CD8-positive, alpha-beta memory T cell (primary cell): ENCODE data around the gene CYSRT1. TPM values are rescaled to one million over a fixed set of nuclear protein-coding genes. Genes with fewer than 3 reads are reported as not detected.

Experiments used
- CTCF ChIA-PET: fragments of 350-600 bp; sonication (Branson Sonifier 250); formaldehyde crosslinking; loops from one replicate; lab custom pipeline; 2021; ENCODE audit warnings: antibody characterized with exemption; lab: Charles Lee
- POLR2A ChIA-PET: fragments of 350-600 bp; sonication (Branson Sonifier 250); formaldehyde crosslinking; loops from one replicate; lab custom pipeline; 2021; ENCODE audit warnings: antibody characterized with exemption; lab: Charles Lee
- DNase-seq, 5 donors: peaks; one replicate each; pipeline versions ENCODE4 v3.0.0 to v3.0.0-alpha.2; 2020 to 2022; ENCODE audit warnings: mixed read lengths in 1 of 5
- H3K27ac ChIP-seq: one replicate; pipeline ENCODE4 v1.7.0; 2013; ENCODE audit warnings: low read depth, mild to moderate bottlenecking, low read length, moderate library complexity
- H3K27me3 ChIP-seq: 2 replicates; pipeline ENCODE4 v1.7.0; 2013; ENCODE audit warnings: low read length, mild to moderate bottlenecking; ENCODE audit not compliant: insufficient read depth, poor library complexity, severe bottlenecking
- H3K36me3 ChIP-seq: 2 replicates; pipeline ENCODE4 v1.7.0; 2013; ENCODE audit warnings: mild to moderate bottlenecking, low read length, moderate library complexity; ENCODE audit not compliant: insufficient read depth
- H3K4me1 ChIP-seq: 2 replicates; pipeline ENCODE4 v1.7.0; 2013; ENCODE audit warnings: mild to moderate bottlenecking, low read length, moderate library complexity; ENCODE audit not compliant: insufficient read depth
- H3K4me3 ChIP-seq: 2 replicates; pipeline ENCODE4 v1.7.0; 2013; ENCODE audit warnings: mild to moderate bottlenecking, low read length
- H3K9me3 ChIP-seq: 2 replicates; pipeline ENCODE4 v1.7.0; 2013; ENCODE audit warnings: mild to moderate bottlenecking, low read length
- H3K27ac Mint-ChIP-seq, 8 donors: one replicate each; pipeline ENCODE4 v1.8.0; 2020 to 2021; ENCODE audit warnings: mixed read lengths in 8 of 8, mild to moderate bottlenecking in 6 of 8, inconsistent platforms in 3 of 8, moderate library complexity in 3 of 8
- H3K27me3 Mint-ChIP-seq, 2 donors: one replicate each; pipeline ENCODE4 v1.8.0; 2020 to 2021; ENCODE audit warnings: mixed read lengths in 2 of 2, mild to moderate bottlenecking in 1 of 2, moderate library complexity in 1 of 2
- H3K36me3 Mint-ChIP-seq, 3 donors: one replicate each; pipeline ENCODE4 v1.8.0; 2020 to 2021; ENCODE audit warnings: mixed read lengths in 3 of 3, inconsistent platforms in 1 of 3, mild to moderate bottlenecking in 1 of 3
- H3K4me1 Mint-ChIP-seq, 3 donors: one replicate each; pipeline ENCODE4 v1.8.0; 2020 to 2021; ENCODE audit warnings: mixed read lengths in 3 of 3, inconsistent platforms in 1 of 3, mild to moderate bottlenecking in 1 of 3
- H3K4me3 Mint-ChIP-seq, 7 donors: one replicate each; pipeline ENCODE4 v1.8.0; 2020 to 2021; ENCODE audit warnings: mixed read lengths in 7 of 7, mild to moderate bottlenecking in 6 of 7, moderate library complexity in 4 of 7, inconsistent platforms in 2 of 7
- H3K9me3 Mint-ChIP-seq, 5 donors: one replicate each; pipeline ENCODE4 v1.8.0; 2020 to 2022; ENCODE audit warnings: mixed read lengths in 5 of 5, mild to moderate bottlenecking in 3 of 5, moderate library complexity in 2 of 5, inconsistent platforms in 1 of 5
- polyA plus RNA-seq: library from polyadenylated mRNA; unstranded; fragments of 300-500 nt; fragmentation: Illumina TruSeq; gene quantifications from one replicate; pipeline ENCODE4 v1.2.3, GENCODE V29; 2021
- total RNA-seq, 2 experiments: library from RNA; stranded (reverse); gene quantifications; one replicate each; pipeline ENCODE4 v1.2.3, GENCODE V29; 2021

Gene CYSRT1
- total and polyA plus RNA-seq, 3 experiments from 2014 or later, result 0.32 to 0.66 (median 0.58) TPM

- ChIA-PET CTCF (interaction anchor here (1.1 to 1.9 kb wide), 3 partner anchors 16 to 158 kb away, joined by 3 to 6 read pairs (median 3); partner anchors contain the start of gene SSNA1), POLR2A (interaction anchor here (0.9 to 2.8 kb wide), 4 partner anchors 15 to 109 kb away, joined by 3 to 11 read pairs (median 4); partner anchors contain the start of gene TUBB4B)
- H3K4me1 Mint-ChIP-seq, result peaks cover 38 to 54% (median 41%) of the 10 kb centered on the region in 3 donors
- peak overlapping the region; percentile 85 for H3K27ac ChIP-seq
- H3K27me3 Mint-ChIP-seq, result peaks cover 0 to 1% of the 10 kb centered on the region in 2 donors
- no peaks in the 10 kb centered on the region for H3K9me3 Mint-ChIP-seq
- H3K36me3 ChIP-seq, result peaks cover 5% of the 10 kb centered on the region
- no peak for DNase-seq
- H3K4me3 ChIP-seq, result peak overlapping the region; percentile 97
- H3K9me3 ChIP-seq, result no peaks in the 10 kb centered on the region
- H3K4me1 ChIP-seq, result peaks cover 40% of the 10 kb centered on the region
- H3K36me3 Mint-ChIP-seq, result peaks cover 0 to 19% (median 7%) of the 10 kb centered on the region in 3 donors
- peak overlapping the region; percentile 68 to 96 (median 94) for H3K27ac Mint-ChIP-seq
- H3K4me3 Mint-ChIP-seq, result peak overlapping the region; percentile 89 to 96 (median 91)
- no peaks in the 10 kb centered on the region for H3K27me3 ChIP-seq
Measured at GRCh38 chr9:137204731-137205125, 20.2 kb upstream of the CYSRT1 start.

GRCh38 chr9:137205126-137206069 lies 19.6 kb upstream of the CYSRT1 start, which contains the start of the genes NDOR1 and TMEM203:
TSS of gene NDOR1 (plus strand) at chr9:137205700. CDS start at chr9:137205778, 78 bp downstream.
TSS of gene TMEM203 (minus strand) at chr9:137205648. CDS start at chr9:137205414, 234 bp downstream.
- H3K4me1 ChIP-seq, result peaks cover 40% of the 10 kb centered on the region
- Mint-ChIP-seq H3K4me3 (peak within 1 kb of the TSS; percentile 89 to 96 (median 91)), H3K4me1 (peaks cover 38 to 54% (median 41%) of the 10 kb centered on the region in 3 donors), H3K27me3 (peaks cover 0 to 1% of the 10 kb centered on the region in 2 donors), H3K36me3 (peaks cover 0 to 21% (median 7%) of the 10 kb centered on the region in 3 donors), H3K27ac (peak within 1 kb of the TSS; percentile 88 to 96 (median 95)), H3K9me3 (no peaks in the 10 kb centered on the region)
- peak within 1 kb of the TSS; percentile 97 for H3K4me3 ChIP-seq
- peak; percentile 87 to 95 (median 92) for DNase-seq
- ChIA-PET POLR2A (interaction anchor here (0.9 to 2.8 kb wide), 5 partner anchors 16 to 110 kb away, joined by 3 to 11 read pairs (median 3); partner anchors contain the start of gene TUBB4B), CTCF (interaction anchor here (1.1 to 1.9 kb wide), 3 partner anchors 16 to 159 kb away, joined by 3 to 6 read pairs (median 3); partner anchors contain the start of gene SSNA1)
- peaks cover 5% of the 10 kb centered on the region for H3K36me3 ChIP-seq
- no peaks in the 10 kb centered on the region for H3K27me3 ChIP-seq
- H3K27ac ChIP-seq, result peak within 1 kb of the TSS; percentile 85
- no peaks in the 10 kb centered on the region for H3K9me3 ChIP-seq

GRCh38 chr9:137206602-137207001 lies 18.4 kb upstream of the CYSRT1 start:
- H3K36me3 Mint-ChIP-seq, result peaks cover 0 to 21% (median 7%) of the 10 kb centered on the region in 3 donors
- Histone ChIP-seq H3K36me3 (peaks cover 5% of the 10 kb centered on the region), H3K4me3 (peak overlapping the region; percentile 97), H3K27me3 (no peaks in the 10 kb centered on the region), H3K27ac (peak overlapping the region; percentile 7), H3K4me1 (peaks cover 34% of the 10 kb centered on the region), H3K9me3 (no peaks in the 10 kb centered on the region)
- peaks cover 0 to 1% of the 10 kb centered on the region in 2 donors for H3K27me3 Mint-ChIP-seq
- no peak for DNase-seq
- peak overlapping the region; percentile 85 to 96 (median 92) for H3K27ac Mint-ChIP-seq
- ChIA-PET POLR2A (interaction anchor here (1.1 to 2.0 kb wide), 2 partner anchors 17 to 77 kb away, joined by 3 to 7 read pairs; no protein-coding TSS in a partner anchor), CTCF (interaction anchor here (1.2 to 1.4 kb wide), 2 partner anchors 20 to 30 kb away, joined by 3 to 4 read pairs; partner anchors contain the start of gene RNF224)
- peaks cover 34 to 47% (median 38%) of the 10 kb centered on the region in 3 donors for H3K4me1 Mint-ChIP-seq
- H3K4me3 Mint-ChIP-seq, result peak overlapping the region; percentile 79 to 96 (median 90)
- no peaks in the 10 kb centered on the region for H3K9me3 Mint-ChIP-seq

- H3K4me3 Mint-ChIP-seq, result peak overlapping the region in 1 of 7 donors; percentile 30
- CTCF ChIA-PET, result no interaction called here
- no peaks in the 10 kb centered on the region for H3K9me3 Mint-ChIP-seq
- Histone ChIP-seq H3K4me1 (peaks cover 7% of the 10 kb centered on the region), H3K9me3 (no peaks in the 10 kb centered on the region), H3K36me3 (peaks cover 5% of the 10 kb centered on the region), H3K4me3 (no peak overlapping the region), H3K27ac (no peak overlapping the region), H3K27me3 (no peaks in the 10 kb centered on the region)
- H3K4me1 Mint-ChIP-seq, result peaks cover 12 to 13% (median 12%) of the 10 kb centered on the region in 3 donors
- peaks cover 0 to 25% (median 7%) of the 10 kb centered on the region in 3 donors for H3K36me3 Mint-ChIP-seq
- no peak for DNase-seq
- H3K27ac Mint-ChIP-seq, result peak overlapping the region in 1 of 8 donors; percentile 83
- H3K27me3 Mint-ChIP-seq, result peaks cover 0 to 1% of the 10 kb centered on the region in 2 donors
- POLR2A ChIA-PET, result no interaction called here
Measured at GRCh38 chr9:137211532-137211931, 13.4 kb upstream of the CYSRT1 start.

GRCh38 chr9:137212520-137212919 lies 12.5 kb upstream of the CYSRT1 start:
- H3K9me3 ChIP-seq, result no peaks in the 10 kb centered on the region
- H3K4me1 Mint-ChIP-seq, result peaks cover 2 to 3% (median 2%) of the 10 kb centered on the region in 3 donors
- peaks cover 0 to 18% (median under 1%) of the 10 kb centered on the region in 3 donors for H3K36me3 Mint-ChIP-seq
- H3K4me1 ChIP-seq, result no peaks in the 10 kb centered on the region
- no peaks in the 10 kb centered on the region for H3K27me3 ChIP-seq
- no peak for DNase-seq
- no peaks in the 10 kb centered on the region for H3K9me3 Mint-ChIP-seq
- ChIA-PET CTCF (no interaction called here), POLR2A (no interaction called here)
- H3K27me3 Mint-ChIP-seq, result no peaks in the 10 kb centered on the region
- no peak overlapping the region for H3K27ac Mint-ChIP-seq
- no peak overlapping the region for H3K4me3 Mint-ChIP-seq
- H3K27ac ChIP-seq, result no peak overlapping the region
- no peak overlapping the region for H3K4me3 ChIP-seq
- H3K36me3 ChIP-seq, result no peaks in the 10 kb centered on the region

- Histone ChIP-seq H3K4me1 (no peaks in the 10 kb centered on the region), H3K36me3 (no peaks in the 10 kb centered on the region), H3K27me3 (no peaks in the 10 kb centered on the region), H3K4me3 (no peak overlapping the region), H3K27ac (no peak overlapping the region), H3K9me3 (no peaks in the 10 kb centered on the region)
- Mint-ChIP-seq H3K36me3 (peaks cover 0 to 16% (median 0%) of the 10 kb centered on the region in 3 donors), H3K4me1 (peaks cover 0 to 2% (median 0%) of the 10 kb centered on the region in 3 donors), H3K4me3 (no peak overlapping the region), H3K9me3 (no peaks in the 10 kb centered on the region), H3K27ac (no peak overlapping the region), H3K27me3 (no peaks in the 10 kb centered on the region)
- ChIA-PET CTCF (no interaction called here), POLR2A (no interaction called here)
- no peak for DNase-seq
Measured at GRCh38 chr9:137213160-137214060, 11.6 kb upstream of the CYSRT1 start.

GRCh38 chr9:137214620-137215019 lies 10.4 kb upstream of the CYSRT1 start:
- peaks cover 0 to 1% (median 0%) of the 10 kb centered on the region in 5 donors for H3K9me3 Mint-ChIP-seq
- Histone ChIP-seq H3K9me3 (no peaks in the 10 kb centered on the region), H3K36me3 (no peaks in the 10 kb centered on the region), H3K27ac (no peak overlapping the region), H3K4me1 (no peaks in the 10 kb centered on the region), H3K27me3 (no peaks in the 10 kb centered on the region), H3K4me3 (no peak overlapping the region)
- peaks cover 0 to 10% (median 0%) of the 10 kb centered on the region in 3 donors for H3K36me3 Mint-ChIP-seq
- H3K27me3 Mint-ChIP-seq, result no peaks in the 10 kb centered on the region
- no peak overlapping the region for H3K4me3 Mint-ChIP-seq
- no peak for DNase-seq
- peak overlapping the region in 1 of 8 donors; percentile 47 for H3K27ac Mint-ChIP-seq
- ChIA-PET POLR2A (no interaction called here), CTCF (interaction anchor here (1.0 kb wide), 1 partner anchor 99 kb away, joined by 4 read pairs; no protein-coding TSS in a partner anchor)
- no peaks in the 10 kb centered on the region for H3K4me1 Mint-ChIP-seq
